Measurements from ENCODE around the gene SEPTIN1. TPM values are rescaled to one million over a fixed set of nuclear protein-coding genes. Genes with fewer than 3 reads are reported as not detected.

The SEPTIN1 gene
- total and polyA plus RNA-seq, 2 of the 13 experiments (the other 11 are each of a cell fraction or from before 2014, with no cell fraction given) = 0.18 to 0.67 TPM

- Histone ChIP-seq H3K9ac (ENCODE audit: insufficient read depth, low read depth, low read length) (no peak overlapping the region), H3K4me1 (ENCODE audit: insufficient read depth, low read length) (peaks cover 52% of the 10 kb centered on the region), H3K36me3 (replicated peaks in 1 of 2; ENCODE audit: control insufficient read depth in 1 of 2, insufficient read depth in 2 of 2, low read length in 2 of 2) (no peaks in the 10 kb centered on the region), H3K27me3 (ENCODE audit: control insufficient read depth in 1 of 2, insufficient read depth in 2 of 2, low read length in 2 of 2) (no peaks in the 10 kb centered on the region), H4K20me1 (ENCODE audit: insufficient read depth, low read length) (no peaks in the 10 kb centered on the region), H2AFZ (ENCODE audit: low read length) (no peak overlapping the region), H3K4me3 (replicated peaks in 1 of 3; ENCODE audit: insufficient read depth in 1 of 3, low read depth in 2 of 3, low read length in 3 of 3) (no peak overlapping the region), H3K9me3 (ENCODE audit: low read length) (no peaks in the 10 kb centered on the region), H3K4me2 (ENCODE audit: low read depth, low read length) (no peak overlapping the region), H3K27ac (ENCODE audit: extremely low read length, insufficient read depth, low read length) (no peak overlapping the region), H3K79me2 (ENCODE audit: insufficient read depth, low read length) (peaks cover 2% of the 10 kb centered on the region)
- POLR2A ChIA-PET = interaction anchor here (1.4 to 1.5 kb wide), 2 partner anchors 9 to 22 kb away, joined by 5 to 6 read pairs; no protein-coding TSS in a partner anchor
- no TSS peak for BruUV-seq (replicated peaks)
- 93% methylated on average over 4 of the region's 4 CpGs for WGBS (ENCODE audit: low lambda C conversion rate)
- intact Hi-C loops (cut with micrococcal nuclease; ENCODE audit: unreplicated experiment) (no loop called here), in situ Hi-C loops (cut with HindIII; ENCODE audit: extremely low pct_ligation_motif_present, low pct_unique_long_range_greater_than_20kb) (no loop called here)
- ATAC-seq (no peak), DNase-seq (ENCODE audit: low spot score) (no peak), FAIRE-seq (no peak)
- 0 out of 2 replicates have a peak, but pooled peaks have one; percentile 44 for TF ChIP-seq FOXM1 (CRISPR knock-in tag; IDR thresholded peaks at IDR 0.05)
- TF ChIP-seq ZNF121 (CRISPR knock-in tag; IDR thresholded peaks at IDR 0.05) = peak; percentile 67; the same call in 1 of the 2 replicates
- no peak for TF ChIP-seq ZHX2 (IDR thresholded peaks at IDR 0.05; ENCODE audit: low read depth)
- TF ChIP-seq ZHX2 (CRISPR knock-in tag; IDR thresholded peaks at IDR 0.05; ENCODE audit: borderline replicate concordance) = no peak
- CTCF ChIA-PET (ENCODE audit: low intra/inter-chr PET ratio, low total read pairs) = no interaction called here
Observed at GRCh38 chr16:30380072-30380802, 2.1 kb downstream of the SEPTIN1 start.
